Measurements from ENCODE around the gene MPDZ.

DNA sequence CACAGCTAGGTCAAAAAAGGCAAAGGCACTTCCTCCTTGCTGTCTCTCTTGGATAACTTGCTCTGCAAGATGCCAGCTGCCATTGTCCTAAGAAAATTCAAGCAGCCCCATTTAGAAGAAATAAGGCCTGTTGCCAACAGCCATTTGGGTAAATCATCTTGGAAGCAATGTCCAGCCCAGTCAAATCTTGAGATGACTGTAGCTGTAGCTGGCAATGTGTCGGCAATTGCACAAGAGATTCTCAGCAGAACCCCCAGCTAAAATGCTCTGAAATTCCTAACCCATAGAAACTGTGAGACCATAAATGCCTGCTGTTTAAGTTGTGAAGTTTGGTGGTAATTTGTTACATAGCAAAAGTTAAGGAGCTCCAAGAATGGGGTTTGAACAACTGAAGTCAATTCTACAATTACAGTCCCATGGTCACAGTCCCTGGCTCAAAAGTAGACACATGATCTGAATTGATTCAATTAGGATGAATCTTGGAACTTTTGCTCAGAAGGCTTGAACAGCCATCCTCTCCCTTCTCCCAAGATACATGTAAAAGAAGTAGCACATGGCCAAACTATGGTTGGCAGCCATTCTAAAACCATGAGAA is 151.1 kb downstream of the MPDZ start:
- TF ChIP-seq, protein P1, sequence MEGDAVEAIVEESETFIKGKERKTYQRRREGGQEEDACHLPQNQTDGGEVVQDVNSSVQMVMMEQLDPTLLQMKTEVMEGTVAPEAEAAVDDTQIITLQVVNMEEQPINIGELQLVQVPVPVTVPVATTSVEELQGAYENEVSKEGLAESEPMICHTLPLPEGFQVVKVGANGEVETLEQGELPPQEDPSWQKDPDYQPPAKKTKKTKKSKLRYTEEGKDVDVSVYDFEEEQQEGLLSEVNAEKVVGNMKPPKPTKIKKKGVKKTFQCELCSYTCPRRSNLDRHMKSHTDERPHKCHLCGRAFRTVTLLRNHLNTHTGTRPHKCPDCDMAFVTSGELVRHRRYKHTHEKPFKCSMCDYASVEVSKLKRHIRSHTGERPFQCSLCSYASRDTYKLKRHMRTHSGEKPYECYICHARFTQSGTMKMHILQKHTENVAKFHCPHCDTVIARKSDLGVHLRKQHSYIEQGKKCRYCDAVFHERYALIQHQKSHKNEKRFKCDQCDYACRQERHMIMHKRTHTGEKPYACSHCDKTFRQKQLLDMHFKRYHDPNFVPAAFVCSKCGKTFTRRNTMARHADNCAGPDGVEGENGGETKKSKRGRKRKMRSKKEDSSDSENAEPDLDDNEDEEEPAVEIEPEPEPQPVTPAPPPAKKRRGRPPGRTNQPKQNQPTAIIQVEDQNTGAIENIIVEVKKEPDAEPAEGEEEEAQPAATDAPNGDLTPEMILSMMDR (IDR thresholded peaks at IDR 0.05), result no peak
- no peak for TF ChIP-seq POLR2A (IDR thresholded peaks at IDR 0.05)
